ENCODE results near the gene CCR2. TPM values are rescaled to one million over a fixed set of nuclear protein-coding genes. Genes with fewer than 3 reads are reported as not detected.

Gene CCR2
- total and polyA plus RNA-seq, 10 donors: 2.0 to 54.4 (median 19.9) TPM

- Histone ChIP-seq H3K9me3 (no peaks in the 10 kb centered on the region), H3K27me3 (replicated peaks in 1 of 7) (no peaks in the 10 kb centered on the region), H3K27ac (peak overlapping the region; percentile 5 to 78 (median 65)), H3K36me3 (no peaks in the 10 kb centered on the region), H3K4me1 (peaks cover 22 to 77% (median 48%) of the 10 kb centered on the region in 6 donors), H3K4me3 (no peak overlapping the region)
- TF ChIP-seq CTCF (IDR thresholded peaks at IDR 0.05 in 8 of 11, conservative IDR thresholded peaks at IDR 0.05 in 3 of 11): no peak
- intact Hi-C loops (cut with DNase I; ENCODE audit: low total_unique reads): no loop called here
- WGBS, 5 donors: 74 to 81% (median 79%) methylated on average over 8 of the region's 8 CpGs
- DNase-seq: no peak
These were observed 26.7 kb downstream of the CCR2 start for GRCh38 chr3:46380471-46381221.

GRCh38 chr3:46381625-46382024 lies 27.7 kb downstream of the CCR2 start:
- TF ChIP-seq CTCF (IDR thresholded peaks at IDR 0.05 in 8 of 11, conservative IDR thresholded peaks at IDR 0.05 in 3 of 11) (no peak), POLR2A (IDR thresholded peaks at IDR 0.05) (no peak), POLR2AphosphoS5 (IDR thresholded peaks at IDR 0.05) (no peak)
- Histone ChIP-seq H3K27me3 (replicated peaks in 1 of 7) (no peaks in the 10 kb centered on the region), H3K27ac (peak overlapping the region in 1 of 8 donors; percentile 70), H3K36me3 (no peaks in the 10 kb centered on the region), H3K4me3 (no peak overlapping the region), H3K9me3 (no peaks in the 10 kb centered on the region), H3K4me1 (peaks cover 22 to 75% (median 53%) of the 10 kb centered on the region in 6 donors)
- intact Hi-C loops (cut with DNase I; ENCODE audit: low total_unique reads): no loop called here
- 78 to 91% (median 83%) methylated on average over 3 of the region's 3 CpGs for WGBS, 5 donors
- DNase-seq: no peak

- WGBS, 5 donors: 29 to 57% (median 49%) methylated on average over 6 of the region's 6 CpGs
- peaks cover 0 to 8% (median 0%) of the 10 kb centered on the region in 8 donors for H3K9me3 ChIP-seq
- peak overlapping the region in 1 of 8 donors; percentile 0 for H3K4me3 ChIP-seq
- H3K4me1 ChIP-seq: peaks cover 22 to 63% (median 52%) of the 10 kb centered on the region in 6 donors
- no peak for DNase-seq
- H3K36me3 ChIP-seq: no peaks in the 10 kb centered on the region
- TF ChIP-seq CTCF (IDR thresholded peaks at IDR 0.05 in 8 of 11, conservative IDR thresholded peaks at IDR 0.05 in 3 of 11): no peak
- no peak for TF ChIP-seq POLR2A (IDR thresholded peaks at IDR 0.05)
- TF ChIP-seq POLR2AphosphoS5 (IDR thresholded peaks at IDR 0.05): no peak
- intact Hi-C loops (cut with DNase I; ENCODE audit: low total_unique reads): no loop called here
- H3K27me3 ChIP-seq (replicated peaks in 1 of 7): no peaks in the 10 kb centered on the region
- H3K27ac ChIP-seq: peak overlapping the region in 5 of 8 donors; percentile 48 to 72 (median 61)
These were observed 29.5 kb downstream of the CCR2 start for GRCh38 chr3:46383211-46383950.

- no peak for DNase-seq
- H3K4me3 ChIP-seq: peak overlapping the region in 1 of 8 donors; percentile 0
- peaks cover 19 to 60% (median 50%) of the 10 kb centered on the region in 6 donors for H3K4me1 ChIP-seq
- WGBS, 5 donors: 37 to 54% (median 49%) methylated on average over 5 of the region's 5 CpGs
- H3K27me3 ChIP-seq (replicated peaks in 1 of 7): no peaks in the 10 kb centered on the region
- intact Hi-C loops (cut with DNase I; ENCODE audit: low total_unique reads): no loop called here
- peaks cover 0 to 8% (median 0%) of the 10 kb centered on the region in 8 donors for H3K9me3 ChIP-seq
- TF ChIP-seq POLR2A (IDR thresholded peaks at IDR 0.05) (no peak), CTCF (IDR thresholded peaks at IDR 0.05 in 8 of 11, conservative IDR thresholded peaks at IDR 0.05 in 3 of 11) (no peak), POLR2AphosphoS5 (IDR thresholded peaks at IDR 0.05) (no peak)
- H3K27ac ChIP-seq: peak overlapping the region in 5 of 8 donors; percentile 48 to 72 (median 61)
- H3K36me3 ChIP-seq: no peaks in the 10 kb centered on the region
These were observed 30.0 kb downstream of the CCR2 start for GRCh38 chr3:46383951-46384330.
